Measurements from ENCODE around the gene FAM53B.

Gene FAM53B

GRCh38 chr10:124658591-124659242 is 85.5 kb downstream of the FAM53B start:
- DNase-seq: no peak

GRCh38 chr10:124657806-124658205 is 86.4 kb downstream of the FAM53B start:
- no peak for DNase-seq

- no peak for DNase-seq
These were observed 87.6 kb downstream of the FAM53B start for GRCh38 chr10:124656541-124656940.

- DNase-seq: no peak
These were observed 88.1 kb downstream of the FAM53B start for GRCh38 chr10:124656113-124656490.

GRCh38 chr10:124655191-124656112 is 88.7 kb downstream of the FAM53B start:
- no peak for DNase-seq

GRCh38 chr10:124654686-124655085 is 89.5 kb downstream of the FAM53B start:
- no peak for DNase-seq

- DNase-seq: no peak
These were observed 90.1 kb downstream of the FAM53B start for GRCh38 chr10:124653811-124654651.

GRCh38 chr10:124653311-124653710 is 90.9 kb downstream of the FAM53B start:
- DNase-seq: no peak

- DNase-seq: no peak
These were observed 91.5 kb downstream of the FAM53B start for GRCh38 chr10:124652701-124653100.

- DNase-seq: no peak
These were observed 92.0 kb downstream of the FAM53B start for GRCh38 chr10:124652200-124652599.

- DNase-seq: no peak
These were observed 92.7 kb downstream of the FAM53B start for GRCh38 chr10:124651402-124651891.

GRCh38 chr10:124650820-124651401 is 93.3 kb downstream of the FAM53B start:
- DNase-seq: peak; percentile 43

GRCh38 chr10:124650263-124650662 is 93.9 kb downstream of the FAM53B start:
- DNase-seq: no peak

- no peak for DNase-seq
These were observed 95.0 kb downstream of the FAM53B start for GRCh38 chr10:124649214-124649613.

GRCh38 chr10:124648738-124649137 is 95.4 kb downstream of the FAM53B start:
- peak; percentile 35 for DNase-seq

GRCh38 chr10:124648131-124648475 is 96.1 kb downstream of the FAM53B start:
- no peak for DNase-seq

- DNase-seq: peak; percentile 49
These were observed 96.6 kb downstream of the FAM53B start for GRCh38 chr10:124647421-124648130.

- DNase-seq: no peak
These were observed 97.5 kb downstream of the FAM53B start for GRCh38 chr10:124646483-124647352.

GRCh38 chr10:124645467-124646095 is 98.6 kb downstream of the FAM53B start:
- no peak for DNase-seq

GRCh38 chr10:124644771-124645415 is 99.3 kb downstream of the FAM53B start:
- DNase-seq: no peak

All from activated CD4-positive, alpha-beta T cell treated with anti-CD3 and anti-CD28 coated beads for 1 hour (primary cell).